GM13976 (cell line): ENCODE results near the gene SPATA9.

Experiments
- DNase-seq: peaks from one replicate; pipeline ENCODE4 v3.0.0; 2012; ENCODE audit warnings: low spot score
- in situ Hi-C: fragments of 300-500 bp; cut with MboI; formaldehyde crosslinking; loops from one replicate; pipeline ENCODE4 v1.12.0; 2022; ENCODE audit warnings: low sequenced_read_pairs, mixed read lengths, inconsistent platforms; ENCODE audit not compliant: unreplicated experiment
- TF ChIP-seq, protein P1 (sequence below): IDR thresholded peaks from 2 replicates; pipeline ENCODE4 v1.5.1; 2012; ENCODE audit warnings: borderline replicate concordance, mild to moderate bottlenecking; ENCODE audit not compliant: insufficient read depth; ENCODE audit errors: extremely low read depth, missing control alignments, control extremely low read depth

The SPATA9 gene

GRCh38 chr5:95699337-95699736 lies 16.5 kb upstream of the SPATA9 start:
- TF ChIP-seq, protein P1, sequence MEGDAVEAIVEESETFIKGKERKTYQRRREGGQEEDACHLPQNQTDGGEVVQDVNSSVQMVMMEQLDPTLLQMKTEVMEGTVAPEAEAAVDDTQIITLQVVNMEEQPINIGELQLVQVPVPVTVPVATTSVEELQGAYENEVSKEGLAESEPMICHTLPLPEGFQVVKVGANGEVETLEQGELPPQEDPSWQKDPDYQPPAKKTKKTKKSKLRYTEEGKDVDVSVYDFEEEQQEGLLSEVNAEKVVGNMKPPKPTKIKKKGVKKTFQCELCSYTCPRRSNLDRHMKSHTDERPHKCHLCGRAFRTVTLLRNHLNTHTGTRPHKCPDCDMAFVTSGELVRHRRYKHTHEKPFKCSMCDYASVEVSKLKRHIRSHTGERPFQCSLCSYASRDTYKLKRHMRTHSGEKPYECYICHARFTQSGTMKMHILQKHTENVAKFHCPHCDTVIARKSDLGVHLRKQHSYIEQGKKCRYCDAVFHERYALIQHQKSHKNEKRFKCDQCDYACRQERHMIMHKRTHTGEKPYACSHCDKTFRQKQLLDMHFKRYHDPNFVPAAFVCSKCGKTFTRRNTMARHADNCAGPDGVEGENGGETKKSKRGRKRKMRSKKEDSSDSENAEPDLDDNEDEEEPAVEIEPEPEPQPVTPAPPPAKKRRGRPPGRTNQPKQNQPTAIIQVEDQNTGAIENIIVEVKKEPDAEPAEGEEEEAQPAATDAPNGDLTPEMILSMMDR: no peak
- in situ Hi-C loops: no loop called here
- DNase-seq: no peak

GRCh38 chr5:95697781-95698681 lies 15.2 kb upstream of the SPATA9 start:
- no peak for DNase-seq
- in situ Hi-C loops: no loop called here
- TF ChIP-seq, protein P1: no peak

- DNase-seq: no peak
- in situ Hi-C loops: no loop called here
- TF ChIP-seq, protein P1: no peak
Observed at GRCh38 chr5:95690333-95690732, 7.5 kb upstream of the SPATA9 start.

DNA sequence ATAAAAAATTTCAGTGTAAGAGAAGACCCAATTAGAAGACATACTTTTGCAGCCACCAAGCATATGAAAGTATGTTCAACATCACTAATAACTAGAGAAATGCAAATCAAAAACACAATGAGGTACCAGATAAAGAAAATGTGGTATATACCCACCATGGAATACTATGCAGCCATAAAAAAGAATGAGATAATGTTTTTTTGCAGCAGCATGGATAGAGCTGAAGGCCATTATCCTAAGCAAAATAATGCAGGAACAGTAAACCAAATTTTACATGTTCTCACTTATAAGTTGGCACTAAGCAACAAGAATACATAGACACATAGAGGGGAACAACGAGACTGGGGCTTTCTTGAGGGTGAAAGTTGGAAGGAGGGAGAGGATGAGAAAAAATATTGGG lies 6.9 kb upstream of the SPATA9 start:
- in situ Hi-C loops: no loop called here
- DNase-seq: no peak
- TF ChIP-seq, protein P1: no peak

DNA sequence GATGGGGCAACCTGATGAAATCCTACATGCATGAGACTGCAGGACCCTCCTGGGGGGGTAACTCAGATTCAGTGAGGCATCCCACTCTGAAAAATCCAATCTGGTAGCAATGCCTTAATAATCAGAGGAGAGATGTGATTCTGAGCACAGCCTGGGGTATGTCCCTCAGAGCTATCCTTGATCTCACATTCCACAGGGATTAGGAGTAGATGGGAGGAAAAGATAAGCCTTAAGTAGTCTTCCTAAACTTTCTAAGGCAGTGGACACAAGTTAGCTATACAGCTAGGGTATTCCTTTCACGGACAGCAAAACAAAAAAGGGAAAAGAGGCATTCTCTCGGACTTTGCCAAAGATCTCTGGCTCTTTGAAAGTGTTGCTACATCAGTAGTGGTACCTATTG lies 3.9 kb upstream of the SPATA9 start:
- in situ Hi-C loops: no loop called here
- TF ChIP-seq, protein P1: no peak
- DNase-seq: no peak

DNA sequence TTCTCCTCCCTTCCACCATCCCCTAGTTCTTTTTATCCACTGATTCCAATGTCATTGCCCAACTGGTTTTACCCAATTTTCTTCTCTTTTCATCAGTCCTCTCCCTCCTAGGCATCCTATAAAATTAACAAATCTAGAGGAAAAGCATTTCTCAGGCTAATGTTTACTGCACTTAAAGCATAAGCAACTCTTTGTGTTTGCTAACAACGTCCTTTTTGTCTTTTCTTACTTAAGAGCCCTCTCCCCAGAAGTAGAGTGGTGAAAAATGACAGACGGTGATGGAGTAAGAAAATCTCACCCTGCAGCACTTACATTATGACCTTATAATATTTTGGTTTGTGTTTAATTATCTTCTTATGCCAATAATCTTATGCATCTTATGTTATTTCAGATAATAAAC lies 1.6 kb upstream of the SPATA9 start:
- DNase-seq: no peak
- in situ Hi-C loops: no loop called here
- TF ChIP-seq, protein P1: no peak

DNA sequence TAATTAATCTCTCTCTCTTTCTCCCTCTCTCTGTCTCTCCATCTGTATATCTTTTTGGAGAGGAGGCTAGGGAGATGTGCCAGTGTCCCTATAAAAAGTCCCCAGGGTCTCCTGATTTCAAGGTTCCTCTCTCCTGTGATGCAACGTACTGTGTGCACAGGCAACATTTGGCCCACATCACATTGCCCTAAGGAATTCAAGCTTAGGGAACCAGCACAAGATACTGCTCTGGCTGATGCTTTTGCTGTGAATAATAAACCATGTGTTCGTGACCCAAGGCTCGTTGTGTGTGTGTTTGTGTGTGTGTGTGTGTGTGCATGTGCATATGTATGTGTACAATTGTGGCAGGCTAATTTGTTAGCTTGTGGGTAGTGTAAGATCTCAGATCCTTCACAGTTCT lies 9.7 kb downstream of the SPATA9 start:
- DNase-seq: no peak

More for the DNA sequence above, 9.7 kb downstream of the SPATA9 start:
- TF ChIP-seq, protein P1: no peak
- in situ Hi-C loops: loop anchor here (25.0 kb wide), 1 partner anchor 664 kb away; no protein-coding TSS in a partner anchor
